H1 (cell line): ENCODE data around the gene ARHGAP21. TPM values are rescaled to one million over a fixed set of nuclear protein-coding genes. Genes with fewer than 3 reads are reported as not detected.

Experiments used
- CTCF ChIA-PET: fragments of 300-600 bp; sonication (Branson Sonifier 250); formaldehyde crosslinking; loops from one replicate; lab custom pipeline; 2021; ENCODE audit not compliant: partially characterized antibody; lab: Charles Lee
- POLR2A ChIA-PET: fragments of 300-600 bp; sonication (Branson Sonifier 250); formaldehyde crosslinking; loops from one replicate; lab custom pipeline; 2021; ENCODE audit warnings: inconsistent platforms; ENCODE audit not compliant: partially characterized antibody; lab: Charles Lee
- DNase-seq, 2 experiments: peaks; one replicate each; pipeline versions ENCODE4 v3.0.0 to v3.0.0-alpha.2; 2010 to 2022; ENCODE audit warnings: low spot score in 2 of 2, low read depth in 1 of 2, mixed read lengths in 1 of 2
- FAIRE-seq: peaks from 2 replicates; lab custom pipeline; 2011; peaks lifted over from hg19 to GRCh38; lab: Jason Lieb, UNC
- H2AFZ ChIP-seq: 2 replicates; pipeline ENCODE4 v1.8.1; 2012; ENCODE audit warnings: low read length, inconsistent platforms
- H2AK5ac ChIP-seq: 2 replicates; pipeline ENCODE4 v1.6.1; 2013; ENCODE audit warnings: low read depth, low read length
- H2BK120ac ChIP-seq: replicated peaks from 2 replicates; pipeline ENCODE3; 2013; ENCODE audit warnings: low read depth, low read length, inconsistent platforms
- H2BK12ac ChIP-seq: 2 replicates; pipeline ENCODE4 v1.6.1; 2013; ENCODE audit warnings: low read depth, low read length
- H2BK15ac ChIP-seq: 2 replicates; pipeline ENCODE4 v1.6.1; 2013; ENCODE audit warnings: low read length
- H2BK20ac ChIP-seq: 2 replicates; pipeline ENCODE4 v1.6.1; 2013; ENCODE audit warnings: low read length
- H2BK5ac ChIP-seq: 2 replicates; pipeline ENCODE4 v1.6.1; 2013; ENCODE audit warnings: low read depth, low read length
- H3K14ac ChIP-seq: 2 replicates; pipeline ENCODE4 v1.6.1; 2013; ENCODE audit warnings: inconsistent platforms; ENCODE audit not compliant: insufficient read length
- H3K18ac ChIP-seq: 2 replicates; pipeline ENCODE4 v1.6.1; 2013; ENCODE audit warnings: low read length; ENCODE audit errors: extremely low read depth
- H3K23ac ChIP-seq: 2 replicates; pipeline ENCODE4 v1.6.1; 2013; ENCODE audit warnings: inconsistent platforms; ENCODE audit not compliant: insufficient read length
- H3K23me2 ChIP-seq: 2 replicates; pipeline ENCODE4 v1.6.1; 2013; ENCODE audit warnings: low read depth, low read length
- H3K27ac ChIP-seq: 2 replicates; pipeline ENCODE4 v1.6.1; 2011; ENCODE audit warnings: low read depth, low read length, inconsistent platforms
- H3K27me3 ChIP-seq, 4 experiments: replicated peaks in 1 of 4; 1 replicate in 1 of 4; 2 replicates in 3 of 4; pipeline versions ENCODE4 v1.6.1 to v1.8.1; 2011 to 2013; ENCODE audit warnings: low read length in 3 of 4, mild to moderate bottlenecking in 3 of 4, inconsistent platforms in 2 of 4, mixed read lengths in 2 of 4, moderate library complexity in 1 of 4; ENCODE audit not compliant: control insufficient read depth in 3 of 4, insufficient read depth in 3 of 4; ENCODE audit errors: extremely low read depth in 1 of 4
- H3K36me3 ChIP-seq, 4 experiments: 2 replicates each; pipeline versions ENCODE4 v1.6.1 to v1.8.1; 2011 to 2013; ENCODE audit warnings: mild to moderate bottlenecking in 4 of 4, low read length in 3 of 4, moderate library complexity in 2 of 4, control low read depth in 1 of 4, inconsistent platforms in 1 of 4; ENCODE audit not compliant: insufficient read depth in 4 of 4, control insufficient read depth in 2 of 4
- H3K4ac ChIP-seq: replicated peaks from 2 replicates; pipeline ENCODE3; 2013; ENCODE audit warnings: low read length, low read depth, mixed read lengths, inconsistent platforms; ENCODE audit not compliant: insufficient read length
- H3K4me1 ChIP-seq, 4 experiments: replicated peaks in 1 of 4; 1 replicate in 1 of 4; 2 replicates in 3 of 4; pipeline versions ENCODE4 v1.6.1 to v1.8.1; 2011 to 2013; ENCODE audit warnings: low read length in 3 of 4, inconsistent platforms in 2 of 4, mixed read lengths in 1 of 4; ENCODE audit not compliant: insufficient read depth in 4 of 4, control insufficient read depth in 3 of 4
- H3K4me2 ChIP-seq, 2 experiments: 2 replicates each; pipeline versions ENCODE4 v1.6.1 to v1.8.1; 2011 to 2013; ENCODE audit warnings: low read depth in 2 of 2, low read length in 2 of 2, control low read depth in 1 of 2, inconsistent platforms in 1 of 2, mild to moderate bottlenecking in 1 of 2; ENCODE audit not compliant: insufficient read depth in 1 of 2
- H3K4me3 ChIP-seq, 4 experiments: fragments of 200-600, 300-600 bp in 1 of 4; sonication (generic), shearing (Covaris generic), sonication (Bioruptor Twin) in 1 of 4; 2 replicates each; pipeline versions ENCODE4 v1.5.1 to v1.8.1; 2011 to 2016; ENCODE audit warnings: low read length in 4 of 4, low read depth in 3 of 4, control low read depth in 2 of 4, inconsistent platforms in 2 of 4, mild to moderate bottlenecking in 2 of 4, mixed read lengths in 1 of 4, moderate library complexity in 1 of 4; ENCODE audit not compliant: insufficient read depth in 2 of 4; ENCODE audit errors: extremely low read depth in 1 of 4
- H3K56ac ChIP-seq: replicated peaks from 2 replicates; pipeline ENCODE3; 2013; ENCODE audit warnings: low read depth, mild to moderate bottlenecking, mixed read lengths, low read length, inconsistent platforms; ENCODE audit not compliant: insufficient read length
- H3K79me1 ChIP-seq: 2 replicates; pipeline ENCODE4 v1.6.1; 2013; ENCODE audit warnings: low read depth, low read length, control low read depth
- H3K79me2 ChIP-seq, 2 experiments: 2 replicates each; pipeline versions ENCODE4 v1.6.1 to v1.8.1; 2012 to 2013; ENCODE audit warnings: low read length in 2 of 2, mild to moderate bottlenecking in 2 of 2, inconsistent platforms in 1 of 2; ENCODE audit not compliant: insufficient read depth in 2 of 2, control insufficient read depth in 1 of 2
- H3K9ac ChIP-seq, 4 experiments: replicated peaks in 1 of 4; 1 replicate in 1 of 4; 2 replicates in 3 of 4; pipeline versions ENCODE4 v1.6.1 to v1.8.1; 2011 to 2013; ENCODE audit warnings: low read depth in 3 of 4, low read length in 3 of 4, control low read depth in 2 of 4, mild to moderate bottlenecking in 2 of 4, moderate library complexity in 2 of 4, inconsistent platforms in 1 of 4; ENCODE audit errors: extremely low read depth in 1 of 4
- H3K9me3 ChIP-seq, 2 experiments: 2 replicates each; pipeline versions ENCODE4 v1.6.1 to v1.8.1; 2012 to 2013; ENCODE audit warnings: mild to moderate bottlenecking in 2 of 2, moderate library complexity in 2 of 2, control low read depth in 1 of 2, inconsistent platforms in 1 of 2, low read depth in 1 of 2, low read length in 1 of 2, mixed read lengths in 1 of 2; ENCODE audit not compliant: insufficient read depth in 2 of 2
- H4K20me1 ChIP-seq, 2 experiments: replicated peaks in 1 of 2; 2 replicates each; pipeline versions ENCODE3 to v1.8.1; 2011 to 2013; ENCODE audit warnings: inconsistent platforms in 2 of 2, low read length in 2 of 2, mild to moderate bottlenecking in 1 of 2; ENCODE audit not compliant: insufficient read depth in 2 of 2, control insufficient read depth in 1 of 2
- H4K5ac ChIP-seq: 2 replicates; pipeline ENCODE4 v1.6.1; 2013; ENCODE audit warnings: low read length, low read depth, mixed read lengths, inconsistent platforms; ENCODE audit not compliant: insufficient read length
- H4K8ac ChIP-seq: 2 replicates; pipeline ENCODE4 v1.8.0; 2013; ENCODE audit warnings: mild to moderate bottlenecking, moderate library complexity, low read length, inconsistent platforms; ENCODE audit not compliant: insufficient read depth; ENCODE audit errors: extremely low read depth
- H4K91ac ChIP-seq: replicated peaks from 2 replicates; pipeline ENCODE3; 2013; ENCODE audit warnings: low read length, mixed read lengths, inconsistent platforms; ENCODE audit not compliant: insufficient read length
- KDM4A ChIP-seq: IDR thresholded peaks from one replicate; pipeline ENCODE4 v1.7.1; 2012; ENCODE audit warnings: low read depth, mild to moderate bottlenecking, moderate library complexity, low read length, inconsistent platforms; ENCODE audit not compliant: severe bottlenecking
- POLR2AphosphoS5 ChIP-seq: IDR thresholded peaks from 2 replicates; pipeline ENCODE4 v1.6.1; 2011; ENCODE audit warnings: low read depth, low read length
- TAF7 ChIP-seq: optimal IDR thresholded peaks from 2 replicates; pipeline ENCODE3; 2011; ENCODE audit warnings: low read depth, mild to moderate bottlenecking, inconsistent platforms, low read length, moderate library complexity, borderline replicate concordance
- USF2 ChIP-seq: IDR thresholded peaks from 2 replicates; pipeline ENCODE4 v1.6.1; 2011; ENCODE audit warnings: low read length, improper control_type of control experiment
- YY1 ChIP-seq: IDR thresholded peaks from 2 replicates; pipeline ENCODE4 v1.6.1; 2011; ENCODE audit warnings: low read depth, mild to moderate bottlenecking, low read length
- WGBS, 2 experiments: shearing (Covaris generic) in 1 of 2; methylation state at CpG; one replicate each; pipeline versions ENCODE4 v1.1.6 to v1.1.7; 2013 to 2015; ENCODE audit warnings: low lambda C conversion rate in 2 of 2, mixed read lengths in 2 of 2, inconsistent platforms in 1 of 2, low coverage in 1 of 2, missing lambda C conversion rate in 1 of 2; ENCODE audit not compliant: insufficient replicate concordance in 2 of 2, insufficient coverage in 1 of 2, insufficient read length in 1 of 2; ENCODE audit errors: extremely low coverage in 1 of 2, missing lambda C conversion rate in 1 of 2; 5-methylcytosine and 5-hydroxymethylcytosine counted together
- long read RNA-seq, 2 experiments: library from RNA in 1 of 2; library from capped mRNA in 1 of 2; stranded (forward); transcript quantifications; one replicate each; pipeline ENCODE4 v2.0.0, GENCODE V29; 2021; ENCODE audit warnings: inconsistent platforms in 1 of 2
- polyA minus RNA-seq, 3 experiments: library from RNA; depleted of rRNA, polyadenylated mRNA; stranded (reverse); fragments of >200 nt; gene quantifications; 1 replicate in 2 of 3; 2 replicates in 1 of 3; pipeline ENCODE4 v1.2.3, GENCODE V29; 2011
- polyA plus RNA-seq, 7 experiments: library from polyadenylated mRNA; depleted of rRNA in 3 of 7; stranded (reverse) in 5 of 7; unstranded in 2 of 7; fragments of >200 nt in 5 of 7; fragments of 200-250 nt in 2 of 7; gene quantifications; 1 replicate in 5 of 7; 2 replicates in 1 of 7; 4 replicates in 1 of 7; pipeline versions ENCODE4 v1.2.1 to v1.2.3, GENCODE V29; 2011 to 2013; ENCODE audit warnings: missing spikeins in 2 of 7, mixed read lengths in 2 of 7
- total RNA-seq: library from RNA; stranded (reverse); fragmentation: NEBNext Ultra II Directional; extraction: Animal tissue kit (Norgen Biotek cat#: 25700); gene quantifications from 2 replicates; pipeline ENCODE4 v1.2.1, GENCODE V29; 2021

Gene ARHGAP21
- total RNA-seq, result 34.9 and 35.3 TPM in 2 replicates
- 10.7 and 14.4 TPM in 2 replicates for polyA plus RNA-seq (2011; rRNA removed)
- polyA plus RNA-seq (2011; cell fraction: cytosol; rRNA removed), result 18.5 TPM
- polyA plus RNA-seq (2011; cell fraction: nucleus; rRNA removed), result 35.1 TPM
- 17.9 to 27.4 TPM (median 20.9 TPM) in 4 replicates for polyA plus RNA-seq (2012, experiment 1 of 2)
- 0.83 TPM for polyA plus RNA-seq (2012, experiment 2 of 2)
- 19.3 TPM for polyA plus RNA-seq (2013, experiment 1 of 2)
- polyA plus RNA-seq (2013, experiment 2 of 2), result 17.9 TPM
- 50.3 and 79.0 TPM in 2 replicates for polyA minus RNA-seq (2011; rRNA and poly(A)+ RNA removed)
- polyA minus RNA-seq (2011; cell fraction: cytosol; rRNA and poly(A)+ RNA removed), result 36.3 TPM
- polyA minus RNA-seq (2011; cell fraction: nucleus; rRNA and poly(A)+ RNA removed), result 72.5 TPM
- long read RNA-seq, experiment 1, partial matches to known transcripts, result 1 of 12 reads
- long read RNA-seq, experiment 1, other reads (novel, unspliced or antisense), result 11 of 12 reads
- long read RNA-seq, experiment 2, result 0 reads

- Histone ChIP-seq H2BK120ac (peak within 1 kb of the TSS; percentile 87), H3K4me1 (peaks cover 4 to 16% (median 10%) of the 10 kb centered on the region in 4 experiments), H3K27me3 (peaks cover 0 to 16% (median 12%) of the 10 kb centered on the region in 4 experiments; a peak in 5 of 7 replicates), H3K79me1 (no peaks in the 10 kb centered on the region), H3K23ac (no peak within 1 kb of the TSS), H3K14ac (peak within 1 kb of the TSS; percentile 21), H3K79me2 (peaks cover 0 to 33% of the 10 kb centered on the region in 2 experiments; a peak in 2 of 4 replicates), H2AK5ac (no peak within 1 kb of the TSS), H2BK12ac (0 out of 2 replicates have a peak within 1 kb of the TSS, but pooled peaks have one; percentile 18), H3K18ac (peak within 1 kb of the TSS; percentile 19), H3K9me3 (no peaks in the 10 kb centered on the region), H3K27ac (peak within 1 kb of the TSS; percentile 63; the same call in 1 of the 2 replicates), H4K8ac (peak within 1 kb of the TSS; percentile 88), H3K56ac (peak within 1 kb of the TSS; percentile 79), H2BK5ac (0 out of 2 replicates have a peak within 1 kb of the TSS, but pooled peaks have one; percentile 7), H3K4me2 (peak within 1 kb of the TSS; percentile 98), H4K91ac (peak within 1 kb of the TSS; percentile 15), H2BK20ac (no peak within 1 kb of the TSS), H4K20me1 (peaks cover 4% of the 10 kb centered on the region in 2 experiments), H3K36me3 (no peaks in the 10 kb centered on the region), H4K5ac (peak within 1 kb of the TSS; percentile 72), H3K9ac (peak within 1 kb of the TSS; percentile 62 to 92 (median 72)), H3K4ac (peak within 1 kb of the TSS; percentile 38), H3K4me3 (peak within 1 kb of the TSS; percentile 67 to 96 (median 84)), H2AFZ (no peak within 1 kb of the TSS), H3K23me2 (peaks cover 21% of the 10 kb centered on the region), H2BK15ac (0 out of 2 replicates have a peak within 1 kb of the TSS, but pooled peaks have one; percentile 29)
- FAIRE-seq, result no peak
- 0% methylated on average over 25 of the region's 46 CpGs; no CpG with 5 or more reads in 1 of the 2 experiments for WGBS, 2 experiments
- peak in 1 of 2 experiments; percentile 78 for DNase-seq
- POLR2A ChIA-PET, result interaction anchor here (1.4 to 3.6 kb wide), 2 partner anchors 224 to 228 kb away, joined by 4 to 21 read pairs; partner anchors contain the start of gene PRTFDC1
- CTCF ChIA-PET, result interaction anchor here (0.6 to 1.2 kb wide), 3 partner anchors 76 to 536 kb away, joined by 3 read pairs; no protein-coding TSS in a partner anchor
- TF ChIP-seq POLR2AphosphoS5 (no peak), USF2 (no peak), YY1 (no peak), KDM4A (peak; percentile 76), TAF7 (peak; percentile 30)
Measured at GRCh38 chr10:24723788-24724380, at the start of gene ARHGAP21. Gene ARHGAP21, minus strand, starts transcription at chr10:24723887. Its CDS starts 1,988 bp downstream, at chr10:24721899.
